ENCODE measurements around the gene MRPL55.

MRPL55 gene

GRCh38 chr1:228064741-228065542 lies 44.2 kb downstream of the MRPL55 start:
- no peak for DNase-seq
- in situ Hi-C loops (cut with HindIII; ENCODE audit: low pct_ligation_motif_present, low pct_unique_long_range_greater_than_20kb, low sequenced_read_pairs): no loop called here

GRCh38 chr1:228064296-228064695 lies 44.8 kb downstream of the MRPL55 start:
- no peak for DNase-seq
- in situ Hi-C loops (cut with HindIII; ENCODE audit: low pct_ligation_motif_present, low pct_unique_long_range_greater_than_20kb, low sequenced_read_pairs): no loop called here

GRCh38 chr1:228063251-228064191 lies 45.6 kb downstream of the MRPL55 start:
- DNase-seq: no peak
- in situ Hi-C loops (cut with HindIII; ENCODE audit: low pct_ligation_motif_present, low pct_unique_long_range_greater_than_20kb, low sequenced_read_pairs): no loop called here

- in situ Hi-C loops (cut with HindIII; ENCODE audit: low pct_ligation_motif_present, low pct_unique_long_range_greater_than_20kb, low sequenced_read_pairs): no loop called here
- no peak for DNase-seq
Observed at GRCh38 chr1:228062812-228063211, 46.3 kb downstream of the MRPL55 start.

- no peak for DNase-seq
- in situ Hi-C loops (cut with HindIII; ENCODE audit: low pct_ligation_motif_present, low pct_unique_long_range_greater_than_20kb, low sequenced_read_pairs): no loop called here
Observed at GRCh38 chr1:228062085-228062791, 46.9 kb downstream of the MRPL55 start.

- no peak for DNase-seq
- in situ Hi-C loops (cut with HindIII; ENCODE audit: low pct_ligation_motif_present, low pct_unique_long_range_greater_than_20kb, low sequenced_read_pairs): no loop called here
Observed at GRCh38 chr1:228061411-228062084, 47.6 kb downstream of the MRPL55 start.

- in situ Hi-C loops (cut with HindIII; ENCODE audit: low pct_ligation_motif_present, low pct_unique_long_range_greater_than_20kb, low sequenced_read_pairs): no loop called here
- no peak for DNase-seq
Observed at GRCh38 chr1:228060458-228061190, 48.5 kb downstream of the MRPL55 start.

GRCh38 chr1:228059634-228060457 lies 49.3 kb downstream of the MRPL55 start:
- in situ Hi-C loops (cut with HindIII; ENCODE audit: low pct_ligation_motif_present, low pct_unique_long_range_greater_than_20kb, low sequenced_read_pairs): no loop called here
- peak; percentile 49 for DNase-seq

- in situ Hi-C loops (cut with HindIII; ENCODE audit: low pct_ligation_motif_present, low pct_unique_long_range_greater_than_20kb, low sequenced_read_pairs): no loop called here
- DNase-seq: no peak
Observed at GRCh38 chr1:228058949-228059633, 50.0 kb downstream of the MRPL55 start.

- no peak for DNase-seq
- in situ Hi-C loops (cut with HindIII; ENCODE audit: low pct_ligation_motif_present, low pct_unique_long_range_greater_than_20kb, low sequenced_read_pairs): no loop called here
Observed at GRCh38 chr1:228058172-228058948, 50.7 kb downstream of the MRPL55 start.
